IPS-18c (cell line): Measurements from ENCODE around the gene HACE1.

ENCODE experiments used
- H3K4me3 ChIP-seq: 2 replicates; pipeline ENCODE4 v1.7.0; 2013; ENCODE audit warnings: low read depth, mild to moderate bottlenecking, low read length, moderate library complexity; ENCODE audit not compliant: insufficient read depth
- H3K9me3 ChIP-seq: one replicate; pipeline ENCODE4 v1.6.1; 2013; ENCODE audit warnings: mild to moderate bottlenecking, low read length, moderate library complexity; ENCODE audit not compliant: control insufficient read depth, insufficient read depth

HACE1 gene

DNA sequence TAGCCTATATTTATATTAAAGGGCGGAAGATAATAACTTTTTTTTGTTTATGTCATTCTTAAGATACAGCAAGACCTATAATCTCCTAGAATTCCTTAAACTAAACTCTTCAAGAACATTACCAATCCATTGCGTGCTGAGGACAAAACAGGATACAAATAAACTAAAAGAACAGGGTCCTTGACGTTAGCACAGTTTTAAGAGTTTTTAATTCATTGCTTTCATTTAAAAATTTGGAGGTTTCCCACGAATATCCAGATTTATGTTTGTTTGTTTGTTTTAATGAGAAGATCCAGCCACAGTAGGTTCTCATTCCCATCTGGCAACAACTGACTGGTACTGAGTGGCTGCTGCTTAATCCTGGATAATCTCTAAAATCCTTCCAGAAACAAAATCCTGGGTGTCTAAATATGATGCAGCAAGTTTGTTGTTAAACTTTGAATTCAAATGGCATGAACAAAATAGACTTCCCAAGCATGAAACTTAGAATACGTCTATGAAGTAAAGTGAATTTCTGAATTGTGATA lies 153.7 kb downstream of the HACE1 start:
- Histone ChIP-seq H3K4me3 (no peak overlapping the region), H3K9me3 (no peaks in the 10 kb centered on the region)

- Histone ChIP-seq H3K9me3 (no peaks in the 10 kb centered on the region), H3K4me3 (no peak overlapping the region)
These were observed 154.5 kb downstream of the HACE1 start for GRCh38 chr6:104705095-104705707.

GRCh38 chr6:104704191-104704590 lies 155.5 kb downstream of the HACE1 start:
- Histone ChIP-seq H3K4me3 (no peak overlapping the region), H3K9me3 (no peaks in the 10 kb centered on the region)

DNA sequence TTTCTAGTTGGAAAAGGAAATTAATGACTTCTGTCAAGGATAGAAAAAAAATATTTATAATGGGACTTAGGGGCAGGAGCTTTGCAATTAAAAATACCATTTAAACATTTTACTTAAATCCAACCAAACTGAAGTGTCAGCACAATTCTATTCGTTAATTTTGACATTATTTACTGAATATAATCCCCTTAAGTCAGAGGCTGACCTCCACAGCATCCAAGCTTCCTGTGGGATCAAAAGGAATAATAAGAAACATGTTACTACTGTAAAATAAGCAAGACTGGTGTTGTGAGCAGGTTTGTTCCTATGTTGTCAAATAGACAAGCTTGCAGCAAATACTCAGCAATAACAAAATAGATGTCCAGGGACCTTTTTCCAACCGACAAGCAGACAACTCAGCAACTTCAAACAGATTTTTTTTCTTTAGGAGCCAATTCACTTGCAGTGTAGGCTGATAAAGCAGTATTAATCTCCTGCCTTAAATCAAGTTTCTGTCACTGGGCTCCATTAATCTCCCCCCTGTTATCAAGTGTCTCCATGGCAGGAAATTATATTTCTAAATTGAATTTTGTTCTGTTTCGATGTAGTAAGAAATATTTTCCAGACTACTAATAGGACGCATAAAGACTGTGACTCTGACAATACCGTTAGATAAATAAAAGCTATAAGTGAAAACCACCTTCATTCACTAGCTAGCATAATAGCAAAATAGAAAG lies 157.4 kb downstream of the HACE1 start:
- Histone ChIP-seq H3K4me3 (no peak overlapping the region), H3K9me3 (no peaks in the 10 kb centered on the region)

GRCh38 chr6:104700371-104701185 lies 159.1 kb downstream of the HACE1 start:
- no peaks in the 10 kb centered on the region for H3K9me3 ChIP-seq
- no peak overlapping the region for H3K4me3 ChIP-seq

GRCh38 chr6:104699593-104700329 lies 160.0 kb downstream of the HACE1 start:
- Histone ChIP-seq H3K4me3 (no peak overlapping the region), H3K9me3 (no peaks in the 10 kb centered on the region)

- no peak overlapping the region for H3K4me3 ChIP-seq
- H3K9me3 ChIP-seq, result no peaks in the 10 kb centered on the region
These were observed 160.7 kb downstream of the HACE1 start for GRCh38 chr6:104698979-104699378.

GRCh38 chr6:104692008-104692407 lies 167.7 kb downstream of the HACE1 start:
- H3K4me3 ChIP-seq, result no peak overlapping the region
- no peaks in the 10 kb centered on the region for H3K9me3 ChIP-seq

DNA sequence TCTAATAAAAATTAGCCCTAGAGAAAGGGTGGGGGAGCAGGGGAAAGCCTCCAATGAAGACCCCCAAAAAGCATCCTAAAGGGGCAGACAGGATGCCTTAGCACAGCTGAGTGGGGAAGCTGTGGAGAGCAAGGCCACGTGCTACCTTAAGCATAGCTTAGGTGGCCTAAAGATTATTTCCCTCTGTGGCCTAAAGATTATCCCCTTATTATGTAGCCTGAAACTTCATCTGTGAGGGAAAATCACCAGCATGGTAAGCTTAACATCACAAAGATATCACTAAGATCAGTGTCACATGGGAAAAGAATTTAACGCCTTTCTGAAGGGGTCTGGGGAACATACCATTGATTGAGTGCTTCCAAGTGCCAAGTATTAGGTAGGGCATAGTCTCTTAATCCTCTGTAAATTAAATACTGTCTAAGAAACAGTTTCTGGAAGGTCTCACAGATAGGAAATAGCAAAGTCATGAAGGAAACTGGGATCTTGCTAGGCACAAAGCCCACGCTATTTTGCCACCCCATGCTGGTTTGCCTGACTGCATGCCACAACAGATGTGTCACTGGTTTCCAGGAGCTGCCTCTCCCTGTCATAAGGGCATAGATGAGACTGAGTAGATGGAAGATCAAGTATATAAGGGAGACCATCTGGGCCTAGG lies 170.0 kb downstream of the HACE1 start:
- H3K9me3 ChIP-seq, result no peaks in the 10 kb centered on the region

DNA sequence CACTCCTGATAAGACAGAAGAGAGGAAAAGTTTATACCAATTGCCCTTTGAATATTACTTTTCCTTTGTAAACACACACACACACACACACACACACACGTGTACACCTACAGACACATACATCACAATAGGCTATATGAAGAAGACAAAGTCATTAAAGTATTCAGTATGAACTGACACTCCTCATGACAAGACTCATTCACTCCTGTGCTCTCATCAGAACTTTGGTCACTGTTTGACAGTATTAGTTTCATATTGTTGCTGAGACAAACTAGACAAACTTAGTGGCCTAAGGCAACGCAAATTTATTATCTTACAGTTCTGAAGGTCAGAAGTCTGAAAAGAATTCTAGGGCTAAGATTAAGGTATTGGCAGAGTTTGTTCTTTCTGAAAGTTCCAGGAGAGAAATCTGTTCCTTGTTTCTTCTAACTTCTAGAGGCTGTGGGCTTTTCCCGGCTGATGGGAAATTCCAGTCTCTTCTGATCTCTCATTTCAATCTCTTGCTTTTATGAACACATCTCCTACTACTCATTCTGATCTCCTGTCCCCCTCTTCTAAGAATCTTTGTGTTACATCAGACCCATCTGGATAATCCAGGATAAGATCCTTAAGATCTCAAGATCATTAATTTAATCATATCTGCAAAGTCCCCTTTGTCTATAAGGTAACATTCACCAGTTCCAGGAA lies 171.3 kb downstream of the HACE1 start:
- Histone ChIP-seq H3K4me3 (no peak overlapping the region), H3K9me3 (no peaks in the 10 kb centered on the region)

More for the DNA sequence above, 170.0 kb downstream of the HACE1 start:
- H3K4me3 ChIP-seq, result no peak overlapping the region

DNA sequence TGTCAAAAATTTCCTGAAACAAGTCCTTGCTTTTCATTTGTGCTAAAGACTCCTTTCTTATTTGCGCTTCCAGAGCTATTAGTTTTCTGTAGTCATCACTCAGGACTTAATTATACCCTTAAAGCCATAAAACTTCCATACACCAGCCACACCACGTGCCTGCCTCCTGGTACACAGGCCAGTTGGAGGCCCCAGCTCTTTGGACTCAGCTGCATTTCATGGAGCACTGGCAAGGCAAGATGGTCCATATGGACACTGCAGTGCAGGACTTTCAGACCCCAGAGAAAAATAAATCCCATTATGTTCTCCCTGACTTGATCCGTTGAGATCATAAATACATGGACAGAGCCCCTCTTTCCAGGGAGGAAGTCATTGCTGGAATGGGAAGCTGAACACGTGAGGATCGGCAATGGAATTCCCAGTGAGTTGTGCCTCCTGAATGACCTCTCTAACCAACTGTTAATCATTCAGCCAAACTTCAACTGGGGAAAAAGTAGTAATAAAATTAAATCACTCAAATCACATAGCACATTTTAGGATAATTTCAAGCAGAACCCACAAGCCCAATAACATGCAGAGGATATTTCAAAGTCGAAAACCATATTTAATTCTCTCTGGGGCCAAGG lies 173.1 kb downstream of the HACE1 start:
- Histone ChIP-seq H3K4me3 (no peak overlapping the region), H3K9me3 (no peaks in the 10 kb centered on the region)

GRCh38 chr6:104685871-104686549 lies 173.7 kb downstream of the HACE1 start:
- Histone ChIP-seq H3K9me3 (no peaks in the 10 kb centered on the region), H3K4me3 (no peak overlapping the region)

- Histone ChIP-seq H3K9me3 (no peaks in the 10 kb centered on the region), H3K4me3 (no peak overlapping the region)
These were observed 174.8 kb downstream of the HACE1 start for GRCh38 chr6:104684911-104685415.

DNA sequence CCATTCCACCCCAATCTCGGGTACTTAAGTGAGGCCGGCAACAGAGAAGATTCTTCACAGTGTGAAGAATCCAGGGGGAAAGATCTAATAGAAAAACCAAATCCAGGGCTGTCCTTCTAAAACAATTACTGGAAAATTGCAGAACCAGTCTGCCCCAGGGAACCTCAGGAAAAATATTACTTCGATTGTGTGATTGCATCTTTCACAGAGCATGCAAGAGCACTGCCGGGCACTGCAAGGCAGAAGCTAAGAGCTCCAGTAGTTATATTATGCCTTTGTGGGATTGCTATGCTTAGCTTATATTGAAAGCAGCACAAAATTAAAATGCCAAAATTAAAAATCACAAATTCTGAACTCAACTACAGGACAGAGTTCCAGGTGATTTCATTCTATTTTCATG lies 175.9 kb downstream of the HACE1 start:
- Histone ChIP-seq H3K9me3 (no peaks in the 10 kb centered on the region), H3K4me3 (no peak overlapping the region)
